ENCODE measurements around the gene WDR31.
"Not testable (repeated sequence)": the region's sequence is repeated elsewhere in the genome, so short reads cannot be mapped to it uniquely, and the experiment has no call there.

WDR31 gene

GRCh38 chr9:113301548-113301947, 38.5 kb downstream of the WDR31 start:
- Mint-ChIP-seq H3K27me3 (no peaks in the 10 kb centered on the region), H3K36me3 (ENCODE audit: low read depth) (no peaks in the 10 kb centered on the region), H3K4me3 (no peak overlapping the region), H3K27ac (no peak overlapping the region), H3K9me3 (no peaks in the 10 kb centered on the region), H3K4me1 (ENCODE audit: low read depth) (peaks cover 3% of the 10 kb centered on the region)

DNA sequence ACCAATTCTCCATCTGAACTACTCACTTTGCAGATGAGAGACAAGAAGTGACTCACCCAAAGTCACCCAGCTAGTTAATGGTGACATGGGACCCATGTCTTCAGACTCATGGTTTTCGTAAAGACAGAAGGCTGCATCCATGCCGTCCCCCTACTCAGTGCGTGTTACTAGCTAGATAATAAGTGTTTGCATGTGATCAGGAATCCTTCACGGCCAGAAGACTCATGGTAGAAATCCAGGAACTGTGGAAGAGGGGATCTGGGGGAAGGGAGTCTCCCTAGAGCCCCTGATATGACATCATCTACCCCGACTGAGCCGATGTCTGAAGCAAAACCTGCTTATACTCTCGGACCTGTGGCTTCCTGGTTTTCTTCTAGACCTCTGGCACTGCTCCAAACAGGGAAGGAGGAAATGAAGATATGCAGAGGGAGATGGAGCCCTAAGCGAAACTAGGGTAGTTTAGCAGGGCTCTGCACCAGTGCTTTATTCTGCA, 40.2 kb downstream of the WDR31 start:
- no peak overlapping the region for H3K27ac Mint-ChIP-seq
- H3K9me3 Mint-ChIP-seq: no peaks in the 10 kb centered on the region
- H3K4me3 Mint-ChIP-seq: no peak overlapping the region
- no peaks in the 10 kb centered on the region for H3K27me3 Mint-ChIP-seq
- no peaks in the 10 kb centered on the region for H3K36me3 Mint-ChIP-seq (ENCODE audit: low read depth)
- H3K4me1 Mint-ChIP-seq (ENCODE audit: low read depth): peaks cover 3% of the 10 kb centered on the region

DNA sequence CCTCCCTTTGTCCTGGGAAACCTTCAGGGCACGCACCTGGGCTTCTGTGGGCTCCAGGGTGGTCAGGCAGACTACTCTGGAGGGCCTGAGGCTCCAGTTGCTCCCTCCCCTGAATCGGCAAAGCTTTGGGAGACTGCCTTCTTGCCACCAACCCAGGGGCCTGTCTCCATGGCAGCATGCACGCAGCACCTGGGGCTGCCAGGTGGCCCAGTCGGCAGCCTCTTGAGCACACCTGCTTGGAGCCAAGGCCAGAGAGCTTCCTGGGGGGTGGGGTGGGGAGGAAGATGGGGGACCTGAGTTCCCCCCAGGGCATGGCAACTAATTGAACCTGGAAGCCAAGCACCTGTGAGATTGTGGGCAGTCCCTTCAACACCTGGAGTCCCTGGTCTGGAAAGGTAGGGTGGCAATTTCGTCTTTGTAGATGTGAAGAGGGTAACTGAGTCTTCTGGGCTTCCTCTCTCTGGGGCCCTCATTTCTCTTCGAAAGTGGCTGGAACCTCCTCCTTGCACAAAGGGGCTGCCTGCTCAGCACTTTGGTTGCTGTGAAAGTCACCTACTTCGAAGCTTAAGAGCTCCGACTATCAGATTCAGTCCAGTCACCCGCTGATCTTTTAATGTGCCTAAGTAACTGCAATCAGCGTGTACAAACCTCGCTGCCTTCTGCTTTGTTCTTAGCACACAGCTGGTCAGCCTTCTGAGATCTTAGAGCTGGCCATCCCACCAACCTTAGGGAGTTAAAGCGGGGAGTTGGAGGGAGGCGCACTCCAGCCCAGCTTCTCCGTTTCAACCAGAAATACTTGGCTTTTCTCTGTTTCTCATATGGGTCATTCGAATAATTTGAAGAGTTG, 40.9 kb downstream of the WDR31 start:
- H3K4me1 Mint-ChIP-seq (ENCODE audit: low read depth): peaks cover 3% of the 10 kb centered on the region
- no peak overlapping the region for H3K27ac Mint-ChIP-seq
- H3K9me3 Mint-ChIP-seq: no peaks in the 10 kb centered on the region
- no peaks in the 10 kb centered on the region for H3K36me3 Mint-ChIP-seq (ENCODE audit: low read depth)
- H3K4me3 Mint-ChIP-seq: no peak overlapping the region
- H3K27me3 Mint-ChIP-seq: no peaks in the 10 kb centered on the region

- Mint-ChIP-seq H3K27ac (no peak overlapping the region), H3K27me3 (no peaks in the 10 kb centered on the region), H3K9me3 (no peaks in the 10 kb centered on the region), H3K4me1 (ENCODE audit: low read depth) (peaks cover 3% of the 10 kb centered on the region), H3K36me3 (ENCODE audit: low read depth) (peaks cover 6% of the 10 kb centered on the region), H3K4me3 (no peak overlapping the region)
Observed at GRCh38 chr9:113298311-113298710, 41.8 kb downstream of the WDR31 start.

DNA sequence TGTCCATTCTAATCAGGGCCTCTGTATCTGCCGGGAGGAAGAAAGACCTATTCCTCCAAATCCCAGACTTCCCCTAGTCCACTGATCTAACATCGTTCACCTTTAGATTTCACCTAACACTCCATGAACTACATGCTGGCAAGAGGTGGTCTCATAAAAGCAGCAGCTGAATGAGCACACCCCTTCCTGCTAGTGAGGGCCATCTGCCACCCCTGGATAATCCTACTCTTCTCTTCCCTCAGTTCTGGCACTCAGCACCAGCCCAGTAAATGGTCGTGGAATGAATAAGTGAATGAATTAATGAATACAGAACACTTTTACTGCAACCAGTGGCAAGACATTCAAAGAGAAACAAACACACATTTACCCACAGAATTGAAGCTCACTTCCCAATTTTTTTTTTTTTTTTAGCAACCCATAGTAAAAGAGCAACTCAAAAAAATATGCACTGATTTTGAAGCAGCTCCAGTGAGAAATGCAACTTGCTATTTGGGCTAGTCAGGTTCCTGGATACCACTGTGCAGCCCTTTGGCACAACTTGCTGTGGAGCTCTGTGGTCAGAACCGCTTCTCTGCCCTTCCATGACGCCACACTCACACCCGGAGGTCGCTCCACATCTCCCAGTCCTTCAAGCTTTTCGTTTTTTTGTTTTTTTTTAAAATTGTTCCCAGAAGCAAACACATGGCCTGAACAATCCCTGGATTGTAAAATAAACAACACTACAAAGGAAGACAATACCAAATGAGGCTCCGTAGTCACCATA, 43.1 kb downstream of the WDR31 start:
- Mint-ChIP-seq H3K27ac (no peak overlapping the region), H3K36me3 (ENCODE audit: low read depth) (peaks cover 15% of the 10 kb centered on the region), H3K9me3 (no peaks in the 10 kb centered on the region), H3K4me1 (ENCODE audit: low read depth) (peaks cover 3% of the 10 kb centered on the region), H3K4me3 (no peak overlapping the region), H3K27me3 (no peaks in the 10 kb centered on the region)

GRCh38 chr9:113296247-113296646, 43.8 kb downstream of the WDR31 start:
- H3K9me3 Mint-ChIP-seq; H3K4me1 Mint-ChIP-seq (ENCODE audit: low read depth); H3K4me3 Mint-ChIP-seq; H3K27me3 Mint-ChIP-seq; H3K27ac Mint-ChIP-seq: not testable (repeated sequence)
- peaks cover 23% of the 10 kb centered on the region for H3K36me3 Mint-ChIP-seq (ENCODE audit: low read depth)

GRCh38 chr9:113293285-113293878, 46.7 kb downstream of the WDR31 start:
- peaks cover 48% of the 10 kb centered on the region for H3K36me3 Mint-ChIP-seq (ENCODE audit: low read depth)
- H3K4me3 Mint-ChIP-seq: no peak overlapping the region
- no peak overlapping the region for H3K27ac Mint-ChIP-seq
- H3K27me3 Mint-ChIP-seq: no peaks in the 10 kb centered on the region
- no peaks in the 10 kb centered on the region for H3K4me1 Mint-ChIP-seq (ENCODE audit: low read depth)
- no peaks in the 10 kb centered on the region for H3K9me3 Mint-ChIP-seq

DNA sequence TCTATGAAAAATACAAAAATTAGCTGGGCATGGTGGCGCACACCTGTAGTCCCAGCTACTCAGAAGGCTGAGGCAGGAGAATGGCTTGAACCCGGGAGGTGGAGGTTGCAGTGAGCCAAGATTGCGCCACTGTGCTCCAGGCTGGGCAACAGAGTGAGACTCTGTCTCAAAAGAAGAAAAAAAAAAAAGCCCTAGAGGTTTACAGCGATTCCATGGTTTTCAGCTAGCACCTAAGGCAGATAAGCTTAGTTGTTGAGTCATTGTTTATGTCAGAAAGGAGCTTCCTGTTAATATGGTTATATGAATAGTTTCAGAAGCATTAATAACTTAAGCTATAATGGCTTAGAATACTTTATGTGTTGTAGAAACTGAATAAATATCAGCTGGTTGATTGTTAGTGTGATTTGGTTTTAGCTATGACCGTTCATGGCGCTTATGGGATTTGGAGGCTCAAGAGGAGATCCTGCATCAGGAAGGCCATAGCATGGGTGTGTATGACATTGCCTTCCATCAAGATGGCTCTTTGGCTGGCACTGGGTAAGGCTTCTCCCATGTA, 49.9 kb downstream of the WDR31 start:
- Mint-ChIP-seq H3K9me3 (no peaks in the 10 kb centered on the region), H3K4me1 (ENCODE audit: low read depth) (no peaks in the 10 kb centered on the region), H3K27ac (peak overlapping the region; percentile 6), H3K27me3 (no peaks in the 10 kb centered on the region), H3K4me3 (no peak overlapping the region), H3K36me3 (ENCODE audit: low read depth) (peaks cover 73% of the 10 kb centered on the region)

- H3K27me3 Mint-ChIP-seq: no peaks in the 10 kb centered on the region
- no peaks in the 10 kb centered on the region for H3K9me3 Mint-ChIP-seq
- H3K36me3 Mint-ChIP-seq (ENCODE audit: low read depth): peaks cover 82% of the 10 kb centered on the region
- peak overlapping the region; percentile 24 for H3K27ac Mint-ChIP-seq
- no peak overlapping the region for H3K4me3 Mint-ChIP-seq
- H3K4me1 Mint-ChIP-seq (ENCODE audit: low read depth): no peaks in the 10 kb centered on the region
Observed at GRCh38 chr9:113289091-113289490, 51.0 kb downstream of the WDR31 start.

GRCh38 chr9:113281356-113281755, 58.7 kb downstream of the WDR31 start:
- H3K36me3 Mint-ChIP-seq (ENCODE audit: low read depth): peaks cover 77% of the 10 kb centered on the region
- no peaks in the 10 kb centered on the region for H3K27me3 Mint-ChIP-seq
- peak overlapping the region; percentile 1 for H3K27ac Mint-ChIP-seq
- peaks cover 29% of the 10 kb centered on the region for H3K4me1 Mint-ChIP-seq (ENCODE audit: low read depth)
- H3K9me3 Mint-ChIP-seq: no peaks in the 10 kb centered on the region
- no peak overlapping the region for H3K4me3 Mint-ChIP-seq

DNA sequence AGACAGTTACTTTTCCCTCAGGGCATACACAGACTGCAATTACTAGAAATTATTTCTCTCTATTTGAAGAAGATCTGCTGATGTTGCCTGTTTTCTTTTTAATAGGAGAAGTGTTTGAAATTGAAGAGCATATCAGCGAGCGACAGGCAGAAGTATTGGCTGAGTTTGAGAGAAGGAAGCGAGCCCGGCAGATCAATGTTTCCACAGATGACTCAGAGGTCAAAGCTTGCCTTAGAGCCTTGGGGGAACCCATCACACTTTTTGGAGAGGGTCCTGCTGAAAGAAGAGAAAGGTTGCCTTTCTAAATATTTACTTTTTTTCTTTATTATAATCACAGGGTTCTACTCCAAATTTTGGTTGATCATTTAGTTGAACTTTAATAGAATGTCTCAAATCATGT, 61.2 kb downstream of the WDR31 start:
- H3K27ac Mint-ChIP-seq: no peak overlapping the region
- H3K4me3 Mint-ChIP-seq: no peak overlapping the region
- H3K27me3 Mint-ChIP-seq: no peaks in the 10 kb centered on the region
- no peaks in the 10 kb centered on the region for H3K9me3 Mint-ChIP-seq
- peaks cover 61% of the 10 kb centered on the region for H3K36me3 Mint-ChIP-seq (ENCODE audit: low read depth)
- H3K4me1 Mint-ChIP-seq (ENCODE audit: low read depth): peaks cover 35% of the 10 kb centered on the region

- Mint-ChIP-seq H3K4me3 (no peak within 1 kb of the TSS), H3K4me1 (ENCODE audit: low read depth) (peaks cover 35% of the 10 kb centered on the region), H3K36me3 (ENCODE audit: low read depth) (peaks cover 50% of the 10 kb centered on the region), H3K9me3 (no peaks in the 10 kb centered on the region), H3K27me3 (no peaks in the 10 kb centered on the region), H3K27ac (no peak within 1 kb of the TSS)
Observed at GRCh38 chr9:113275157-113276131, 64.6 kb downstream of the WDR31 start, which contains the start of the genes CDC26 and PRPF4. Gene CDC26 (minus strand): TSS chr9:113275572. CDS start chr9:113272507, 3,065 bp downstream. Gene PRPF4 (plus strand): TSS chr9:113275658. CDS start chr9:113275744, 86 bp downstream.

DNA sequence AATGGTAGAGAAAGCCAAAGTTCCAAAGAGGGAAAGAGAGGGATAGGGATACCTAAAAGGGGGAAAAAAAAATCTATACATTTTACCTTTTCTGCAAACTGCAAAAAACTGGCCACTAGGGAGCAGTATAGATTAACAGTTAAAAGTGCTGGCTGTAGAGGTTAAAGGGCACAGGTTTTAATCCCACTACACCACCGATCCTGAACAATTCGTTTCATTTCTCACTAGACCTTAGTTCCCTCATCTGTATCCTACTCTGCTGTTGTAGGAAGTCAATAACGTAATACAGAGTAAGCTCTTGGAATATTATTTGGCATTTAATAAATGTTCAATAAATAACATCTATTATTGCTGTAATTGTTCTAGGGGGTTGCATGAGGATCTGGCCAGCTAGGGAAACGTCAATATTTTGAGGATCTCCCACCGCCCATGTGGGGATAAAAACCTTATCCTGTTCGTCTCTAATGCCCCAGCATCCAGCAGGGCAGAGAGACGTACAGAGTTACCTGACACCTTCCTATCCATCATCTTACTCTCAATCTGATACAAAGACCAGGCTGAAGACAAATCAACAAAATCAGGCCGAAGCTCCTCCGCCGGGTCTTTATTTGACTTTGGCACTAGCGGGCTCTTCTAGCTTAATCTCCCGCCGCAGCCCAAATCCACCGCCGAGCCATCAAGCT, 65.5 kb downstream of the WDR31 start:
- H3K27ac Mint-ChIP-seq: no peak overlapping the region
- H3K27me3 Mint-ChIP-seq: no peaks in the 10 kb centered on the region
- H3K4me3 Mint-ChIP-seq: no peak overlapping the region
- peaks cover 30% of the 10 kb centered on the region for H3K4me1 Mint-ChIP-seq (ENCODE audit: low read depth)
- peaks cover 47% of the 10 kb centered on the region for H3K36me3 Mint-ChIP-seq (ENCODE audit: low read depth)
- H3K9me3 Mint-ChIP-seq: no peaks in the 10 kb centered on the region

Data from stimulated activated naive CD8-positive, alpha-beta T cell treated with anti-CD3 and anti-CD28 coated beads, Interleukin-15, Interleukin-2, amounts not matched to agents 100 ng/mL and 50 ng/mL, for 24 hours (primary cell).